MM.1S (cell line): Measurements from ENCODE around the gene GABARAPL1.

Source experiments
- DNase-seq: peaks from one replicate; pipeline ENCODE4 v3.0.0-alpha.2; 2015
- H2AFZ ChIP-seq: fragments of 300-600 bp; sonication (generic); 2 replicates; pipeline ENCODE4 v1.6.0; 2016; ENCODE audit warnings: antibody characterized with exemption, low read length
- H3F3A ChIP-seq: fragments of 300-600 bp; sonication (generic); 2 replicates; pipeline ENCODE4 v1.6.1; 2016; ENCODE audit warnings: mild to moderate bottlenecking, antibody characterized with exemption, low read length, moderate library complexity, mixed read lengths; ENCODE audit not compliant: insufficient read depth
- H3K27ac ChIP-seq: fragments of 300-600 bp; sonication (generic); 2 replicates; pipeline ENCODE4 v1.5.1; 2016; ENCODE audit warnings: mild to moderate bottlenecking, low read length
- H3K27me3 ChIP-seq: fragments of 300-600 bp; sonication (generic); replicated peaks from 2 replicates; pipeline ENCODE4 v1.6.0; 2016; ENCODE audit warnings: low read length; ENCODE audit not compliant: insufficient read depth
- H3K36me3 ChIP-seq: fragments of 300-600 bp; sonication (generic); replicated peaks from 2 replicates; pipeline ENCODE4 v1.6.1; 2016; ENCODE audit warnings: mild to moderate bottlenecking, low read length, mixed read lengths; ENCODE audit not compliant: insufficient read depth
- H3K4me1 ChIP-seq: fragments of 300-600 bp; sonication (generic); 2 replicates; pipeline ENCODE4 v1.6.1; 2016; ENCODE audit warnings: low read length, mixed read lengths
- H3K4me2 ChIP-seq: fragments of 300-600 bp; sonication (generic); 2 replicates; pipeline ENCODE4 v1.6.0; 2016; ENCODE audit warnings: low read depth, low read length
- H3K4me3 ChIP-seq: fragments of 300-600 bp; sonication (generic); 2 replicates; pipeline ENCODE4 v1.5.1; 2016; ENCODE audit warnings: low read length, mixed read lengths
- H3K79me2 ChIP-seq: fragments of 300-600 bp; sonication (generic); 2 replicates; pipeline ENCODE4 v1.6.1; 2016; ENCODE audit warnings: mixed run types, low read length, mixed read lengths
- H3K9ac ChIP-seq: fragments of 300-600 bp; sonication (generic); 2 replicates; pipeline ENCODE4 v1.6.1; 2016; ENCODE audit warnings: low read length, mixed read lengths
- H3K9me2 ChIP-seq: fragments of 300-600 bp; sonication (generic); replicated peaks from 2 replicates; pipeline ENCODE4 v1.6.1; 2016; ENCODE audit warnings: mild to moderate bottlenecking, low read length, mixed read lengths; ENCODE audit not compliant: insufficient read depth
- H3K9me3 ChIP-seq: fragments of 300-600 bp; sonication (generic); replicated peaks from 2 replicates; pipeline ENCODE4 v1.6.1; 2016; ENCODE audit warnings: mild to moderate bottlenecking, low read length, mixed read lengths; ENCODE audit not compliant: insufficient read depth
- H4K20me1 ChIP-seq: fragments of 300-600 bp; sonication (generic); 2 replicates; pipeline ENCODE4 v1.6.1; 2016; ENCODE audit warnings: mild to moderate bottlenecking, low read length, moderate library complexity, mixed read lengths; ENCODE audit not compliant: insufficient read depth
- CTCF ChIP-seq: fragments of 300-600 bp; sonication (generic); IDR thresholded peaks from 2 replicates; pipeline ENCODE4 v1.5.1; 2016; ENCODE audit warnings: antibody characterized with exemption, low read length, mixed read lengths
- EZH2 ChIP-seq: fragments of 300-600 bp; sonication (generic); optimal IDR thresholded peaks from 2 replicates; pipeline ENCODE3; 2017; ENCODE audit warnings: low read depth, mild to moderate bottlenecking, antibody characterized with exemption, low read length, mixed read lengths
- EZH2phosphoT487 ChIP-seq: fragments of 300-600 bp; sonication (generic); IDR thresholded peaks from 2 replicates; pipeline ENCODE4 v1.6.1; 2018; ENCODE audit warnings: antibody characterized with exemption, low read length

GABARAPL1 gene

GRCh38 chr12:10241290-10241689, 28.6 kb downstream of the GABARAPL1 start:
- no peak for DNase-seq
- Histone ChIP-seq H3K4me1 (peaks cover 21% of the 10 kb centered on the region), H3K27ac (no peak overlapping the region)

DNA sequence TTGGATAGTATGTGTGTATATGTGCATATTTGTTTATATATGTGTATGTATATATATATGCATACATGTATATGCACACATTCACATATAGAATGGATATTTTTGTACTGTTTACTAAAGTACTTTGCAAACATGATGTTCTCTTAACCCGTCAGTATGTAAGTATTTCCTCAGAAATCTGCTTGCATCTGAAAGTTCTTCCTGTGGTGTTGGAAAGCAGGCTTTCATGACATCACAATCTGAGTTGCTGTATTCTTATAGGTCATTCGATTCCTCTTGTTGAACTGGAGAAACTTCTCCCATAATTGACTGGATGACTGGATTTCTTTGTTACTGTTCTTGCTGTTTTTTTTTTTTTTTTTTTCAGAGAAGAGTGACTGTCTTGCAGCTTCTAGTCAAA, 29.1 kb downstream of the GABARAPL1 start:
- no peak overlapping the region for H3K27ac ChIP-seq

More at GRCh38 chr12:10241290-10241689, 28.6 kb downstream of the GABARAPL1 start:
- no peak overlapping the region for H3K9ac ChIP-seq
- TF ChIP-seq EZH2phosphoT487, result no peak
- TF ChIP-seq EZH2, result no peak
- TF ChIP-seq CTCF, result no peak
- peaks cover 5% of the 10 kb centered on the region; the same call in 1 of the 2 replicates for H3F3A ChIP-seq
- H3K9me3 ChIP-seq, result no peaks in the 10 kb centered on the region
- H3K27me3 ChIP-seq, result peaks cover 69% of the 10 kb centered on the region
- H3K79me2 ChIP-seq, result no peaks in the 10 kb centered on the region
- H3K36me3 ChIP-seq, result no peaks in the 10 kb centered on the region
- no peaks in the 10 kb centered on the region for H4K20me1 ChIP-seq
- no peak overlapping the region for H3K4me3 ChIP-seq
- no peak overlapping the region for H3K4me2 ChIP-seq
- H2AFZ ChIP-seq, result no peak overlapping the region
- H3K9me2 ChIP-seq, result no peaks in the 10 kb centered on the region

DNA sequence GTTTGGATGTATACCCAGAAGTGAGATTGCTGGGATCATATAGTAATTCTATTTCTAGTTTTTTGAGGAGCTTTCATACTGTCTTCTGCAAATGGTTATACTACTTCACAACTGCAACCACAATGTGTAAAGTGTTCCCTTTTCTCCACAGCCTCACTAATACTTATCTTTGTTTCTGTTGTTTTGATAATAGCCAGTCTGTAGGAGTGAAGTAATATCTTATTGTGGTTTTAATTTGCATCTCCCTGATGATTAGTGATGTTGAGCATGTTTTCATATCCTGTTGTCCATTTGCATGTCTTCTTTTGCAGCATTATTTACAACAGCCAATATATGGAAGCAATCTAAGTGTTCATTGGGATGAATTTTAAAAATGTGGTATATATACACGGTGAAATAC, 29.9 kb downstream of the GABARAPL1 start:
- peaks cover 5% of the 10 kb centered on the region; the same call in 1 of the 2 replicates for H3F3A ChIP-seq
- no peaks in the 10 kb centered on the region for H3K9me2 ChIP-seq
- H3K9me3 ChIP-seq, result no peaks in the 10 kb centered on the region
- H3K9ac ChIP-seq, result no peak overlapping the region
- H3K4me3 ChIP-seq, result no peak overlapping the region
- DNase-seq, result no peak
- H3K4me1 ChIP-seq, result peaks cover 14% of the 10 kb centered on the region
- no peak overlapping the region for H3K4me2 ChIP-seq
- H4K20me1 ChIP-seq, result no peaks in the 10 kb centered on the region
- H3K36me3 ChIP-seq, result no peaks in the 10 kb centered on the region
- TF ChIP-seq EZH2phosphoT487 (no peak), CTCF (no peak), EZH2 (no peak)
- H3K27ac ChIP-seq, result no peak overlapping the region
- no peak overlapping the region for H2AFZ ChIP-seq
- H3K27me3 ChIP-seq, result peaks cover 71% of the 10 kb centered on the region
- H3K79me2 ChIP-seq, result no peaks in the 10 kb centered on the region

More for the DNA sequence above, 29.1 kb downstream of the GABARAPL1 start:
- no peak for DNase-seq
- H4K20me1 ChIP-seq, result no peaks in the 10 kb centered on the region
- H3K9me3 ChIP-seq, result no peaks in the 10 kb centered on the region
- TF ChIP-seq CTCF, result no peak
- no peak for TF ChIP-seq EZH2
- TF ChIP-seq EZH2phosphoT487, result no peak
- H3K27me3 ChIP-seq, result peaks cover 71% of the 10 kb centered on the region
- no peaks in the 10 kb centered on the region for H3K36me3 ChIP-seq
- H3K9ac ChIP-seq, result no peak overlapping the region
- no peak overlapping the region for H3K4me3 ChIP-seq
- H2AFZ ChIP-seq, result no peak overlapping the region
- no peak overlapping the region for H3K4me2 ChIP-seq
- H3F3A ChIP-seq, result peaks cover 5% of the 10 kb centered on the region; the same call in 1 of the 2 replicates
- H3K4me1 ChIP-seq, result peaks cover 17% of the 10 kb centered on the region
- H3K9me2 ChIP-seq, result no peaks in the 10 kb centered on the region
- no peaks in the 10 kb centered on the region for H3K79me2 ChIP-seq
